Stimulated activated CD4-positive, alpha-beta T cell treated with anti-CD3 and anti-CD28 coated beads, Interleukin-15, amount 100 ng/mL, for 1 hour (primary cell): Measurements from ENCODE around the gene FLII.

ENCODE experiments used
- DNase-seq, 2 donors: peaks; one replicate each; pipeline ENCODE4 v3.0.0-alpha.2; 2020; ENCODE audit warnings: low read depth in 1 of 2, low spot score in 1 of 2

Gene FLII

GRCh38 chr17:18245038-18245776 lies 13.3 kb downstream of the FLII start:
- no peak for DNase-seq

GRCh38 chr17:18241229-18241871 lies 17.2 kb downstream of the FLII start:
- no peak for DNase-seq

- DNase-seq = no peak
These were observed 18.1 kb downstream of the FLII start for GRCh38 chr17:18240449-18240848.

DNA sequence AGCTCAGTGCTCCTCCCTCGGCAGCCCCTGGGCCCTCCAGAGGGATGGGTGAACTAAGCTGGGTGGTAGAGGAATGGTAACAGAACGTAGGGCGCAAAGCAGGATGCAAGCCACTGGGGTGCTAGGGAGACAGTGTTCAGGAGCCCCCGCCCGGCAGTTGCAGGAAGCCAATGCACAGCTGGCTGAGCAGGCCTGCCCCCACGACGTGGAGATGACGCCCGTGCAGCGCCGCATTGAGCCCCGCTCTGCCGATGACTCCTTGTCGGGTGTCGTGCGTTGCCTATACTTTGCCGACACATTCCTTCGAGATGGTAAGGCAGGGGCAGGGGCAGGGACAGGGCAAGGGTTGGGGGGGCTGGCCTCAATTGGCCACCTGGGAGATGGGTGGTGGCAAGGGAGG lies 20.2 kb downstream of the FLII start:
- DNase-seq = no peak

- DNase-seq = no peak
These were observed 21.1 kb downstream of the FLII start for GRCh38 chr17:18237461-18237860.

DNA sequence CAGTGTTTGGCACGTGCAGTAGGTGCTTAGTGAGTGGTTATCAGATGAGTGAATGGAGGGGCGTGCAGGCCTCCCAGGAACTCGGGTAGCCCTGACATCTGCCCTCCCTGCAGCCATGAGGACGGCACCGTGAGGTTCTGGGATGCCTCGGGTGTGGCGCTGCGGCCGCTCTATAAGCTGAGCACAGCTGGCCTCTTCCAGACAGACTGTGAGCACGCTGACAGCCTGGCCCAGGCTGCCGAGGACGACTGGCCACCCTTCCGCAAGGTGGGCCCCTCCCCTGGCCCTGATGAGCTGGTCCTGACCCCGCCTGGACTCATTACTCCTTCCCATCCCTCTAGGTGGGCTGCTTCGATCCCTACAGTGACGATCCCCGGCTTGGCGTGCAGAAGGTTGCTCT lies 22.0 kb downstream of the FLII start:
- no peak for DNase-seq

DNA sequence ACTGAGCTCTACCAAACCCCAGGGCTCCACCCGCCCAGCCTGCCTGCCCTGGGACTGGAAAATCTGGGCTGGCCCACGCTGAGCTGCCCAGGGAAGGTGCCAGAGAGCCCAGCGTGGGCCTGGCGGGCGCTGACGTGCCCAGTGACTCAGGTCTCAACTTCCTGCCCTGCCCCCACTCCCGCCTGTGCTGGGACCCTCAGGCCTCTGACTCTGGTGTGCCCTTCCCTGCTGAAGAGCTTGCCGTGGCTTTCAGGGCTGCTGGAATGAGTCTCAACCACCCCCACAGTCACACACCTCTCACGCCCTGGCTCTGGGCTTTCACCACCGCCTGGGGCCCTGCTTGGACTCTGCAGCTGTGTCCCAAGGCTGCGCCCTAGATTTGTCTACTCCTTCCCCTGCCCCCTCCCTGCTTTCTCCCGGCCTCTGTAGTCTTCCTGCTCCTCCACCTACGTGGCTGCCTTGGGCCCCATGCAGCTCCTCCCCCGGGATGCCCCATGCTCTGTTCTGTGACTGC lies 22.7 kb downstream of the FLII start:
- no peak for DNase-seq

DNA sequence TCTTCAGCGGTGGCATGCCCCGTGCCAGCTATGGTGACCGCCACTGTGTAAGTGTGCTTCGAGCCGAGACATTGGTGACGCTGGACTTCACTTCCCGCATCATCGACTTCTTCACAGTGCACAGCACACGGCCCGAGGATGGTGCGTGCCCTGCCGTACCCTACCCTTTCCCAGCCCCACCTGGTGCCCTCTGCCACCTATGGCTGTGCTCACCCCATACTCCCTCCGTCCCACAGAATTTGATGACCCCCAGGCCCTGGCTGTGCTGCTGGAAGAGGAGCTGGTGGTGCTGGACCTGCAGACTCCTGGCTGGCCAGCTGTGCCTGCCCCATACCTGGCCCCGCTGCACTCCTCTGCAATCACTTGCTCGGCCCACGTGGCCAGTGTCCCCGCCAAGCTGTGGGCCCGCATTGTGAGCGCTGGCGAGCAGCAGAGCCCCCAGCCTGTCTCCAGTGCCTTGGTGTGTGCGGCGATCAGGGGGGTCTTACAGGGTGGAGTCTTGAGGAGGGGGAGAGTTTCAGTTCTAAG lies 23.6 kb downstream of the FLII start:
- no peak for DNase-seq

GRCh38 chr17:18233803-18234518 lies 24.6 kb downstream of the FLII start:
- no peak for DNase-seq

GRCh38 chr17:18231164-18231563 lies 27.4 kb downstream of the FLII start:
- DNase-seq = no peak

DNA sequence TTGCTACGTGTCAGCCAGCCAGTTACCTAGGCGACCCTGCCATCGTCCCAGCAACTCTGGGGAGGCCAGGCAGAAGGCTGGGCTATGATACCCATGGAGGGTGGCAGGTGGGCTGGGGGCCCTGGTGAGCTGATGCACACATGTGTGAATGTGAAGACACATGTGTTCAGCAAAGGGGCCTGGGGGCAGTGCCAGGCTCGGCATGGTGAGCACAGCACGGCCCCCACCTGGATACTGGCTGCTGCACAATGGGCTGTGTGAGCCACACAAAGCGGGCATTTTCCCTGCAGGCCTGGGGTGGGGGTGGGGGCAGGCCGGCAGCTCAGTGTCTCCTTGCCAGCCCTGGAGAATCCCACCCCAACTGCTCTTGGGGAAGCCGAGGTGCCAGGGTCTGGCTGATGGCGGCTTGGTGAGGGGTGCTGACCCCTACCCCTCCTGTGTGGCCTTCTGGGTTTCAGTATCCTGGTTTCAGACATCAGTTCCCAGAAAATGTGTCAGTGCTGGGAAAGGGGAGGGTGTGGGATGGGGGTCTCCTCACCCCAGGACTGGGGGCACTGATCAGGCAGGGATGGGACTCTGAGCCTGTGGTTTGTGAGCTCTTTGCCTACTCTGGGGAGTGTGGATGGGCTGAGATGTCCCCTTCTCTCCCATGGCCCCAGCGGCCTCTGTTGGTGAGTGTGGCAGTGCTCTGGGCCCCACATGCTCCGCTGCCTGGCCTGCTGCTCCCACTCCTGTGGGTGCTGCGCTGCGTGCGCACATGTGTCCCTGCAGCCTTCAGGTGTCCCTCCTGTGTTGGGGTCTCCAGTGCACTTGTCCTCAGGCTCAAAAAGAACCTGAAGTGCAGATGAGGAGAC lies 28.0 kb downstream of the FLII start:
- DNase-seq = no peak

GRCh38 chr17:18229771-18230170 lies 28.8 kb downstream of the FLII start:
- no peak for DNase-seq

- DNase-seq = no peak
These were observed 29.3 kb downstream of the FLII start for GRCh38 chr17:18229254-18229653.

GRCh38 chr17:18228176-18228682 lies 30.3 kb downstream of the FLII start:
- no peak for DNase-seq

DNA sequence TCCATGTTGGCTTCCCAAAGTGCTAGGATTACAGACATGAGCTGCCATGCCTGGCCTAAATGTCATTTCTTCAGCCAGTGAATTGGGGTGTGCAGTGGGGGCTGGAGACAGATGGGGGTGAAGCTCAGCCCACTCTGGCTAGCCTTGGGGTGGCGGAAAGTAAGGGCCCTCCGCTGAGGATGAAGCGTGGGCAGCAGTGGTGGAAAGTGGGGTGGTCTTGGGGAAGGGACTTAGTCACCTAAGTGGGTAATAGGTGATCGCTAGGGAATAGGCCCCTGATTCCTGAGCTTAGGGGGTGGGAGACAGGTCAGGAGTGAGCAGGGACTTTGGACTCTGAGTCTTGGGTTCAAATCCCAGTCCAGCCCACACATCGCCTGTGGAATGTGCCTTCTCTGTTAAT lies 30.9 kb downstream of the FLII start:
- no peak for DNase-seq

- no peak for DNase-seq
These were observed 32.1 kb downstream of the FLII start for GRCh38 chr17:18226284-18226945.

DNA sequence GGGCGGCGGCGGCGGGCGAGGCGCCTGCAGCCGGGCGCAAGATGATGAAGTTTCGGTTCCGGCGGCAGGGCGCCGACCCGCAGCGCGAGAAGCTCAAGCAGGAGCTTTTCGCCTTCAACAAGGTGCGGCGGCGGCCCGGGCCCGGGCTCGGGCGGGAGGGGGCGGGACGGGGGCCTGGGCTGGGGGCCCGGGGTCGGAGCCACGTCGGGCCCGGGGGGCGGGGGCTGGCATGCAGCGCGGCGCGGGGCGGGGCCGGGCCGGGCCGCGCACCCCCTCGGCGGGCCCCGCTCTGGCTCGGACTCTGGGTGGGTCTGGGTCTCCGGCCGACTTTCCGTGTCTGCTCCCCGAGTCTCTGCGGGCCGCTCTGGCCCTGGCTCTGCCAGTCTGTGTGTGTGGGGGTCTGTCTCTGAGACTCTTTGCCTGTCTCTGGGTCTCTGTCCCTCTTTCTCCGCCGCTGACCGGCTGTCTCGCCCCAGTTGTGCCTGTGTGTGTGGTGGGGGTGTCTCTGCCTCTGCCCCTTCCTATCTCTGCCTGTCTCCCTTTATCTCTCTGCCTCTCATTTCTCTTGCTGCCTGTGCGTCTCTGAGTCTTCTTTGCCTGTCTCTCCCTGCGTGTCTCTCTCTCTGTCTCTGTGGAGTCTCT lies 32.8 kb downstream of the FLII start:
- DNase-seq = no peak

DNA sequence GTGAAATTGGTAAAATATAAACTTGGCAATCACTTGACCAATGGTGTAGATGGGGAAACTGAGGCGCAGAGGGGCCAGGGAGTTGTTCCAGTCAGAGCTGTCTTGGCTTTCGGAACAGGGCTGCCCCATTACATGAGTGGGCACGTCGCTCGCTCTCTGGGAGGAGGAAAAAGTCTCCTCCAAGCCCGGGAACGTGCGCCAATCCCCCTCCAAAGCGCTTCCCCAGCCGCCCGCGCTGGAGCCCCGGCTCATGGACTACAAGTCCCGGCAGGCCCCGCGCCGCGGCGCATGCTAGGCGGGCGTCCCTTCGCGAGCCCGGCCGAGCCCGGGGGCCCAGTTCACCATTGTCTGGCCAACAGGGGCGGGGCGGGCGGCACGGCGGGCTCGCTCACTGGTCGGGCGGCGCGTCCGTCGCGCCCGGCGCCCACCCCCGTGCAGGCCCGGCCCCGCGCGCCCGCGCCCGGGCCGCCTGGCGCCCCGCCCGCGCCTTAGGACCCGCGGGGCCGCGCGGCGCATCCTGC lies 33.4 kb downstream of the FLII start, which contains the start of gene LLGL1:
Gene LLGL1, plus strand, starts transcription at position 515 of the 521 bp plus-strand sequence. CDS start 48 bp downstream, outside the sequence.
- DNase-seq = peak; percentile 92 to 94

DNA sequence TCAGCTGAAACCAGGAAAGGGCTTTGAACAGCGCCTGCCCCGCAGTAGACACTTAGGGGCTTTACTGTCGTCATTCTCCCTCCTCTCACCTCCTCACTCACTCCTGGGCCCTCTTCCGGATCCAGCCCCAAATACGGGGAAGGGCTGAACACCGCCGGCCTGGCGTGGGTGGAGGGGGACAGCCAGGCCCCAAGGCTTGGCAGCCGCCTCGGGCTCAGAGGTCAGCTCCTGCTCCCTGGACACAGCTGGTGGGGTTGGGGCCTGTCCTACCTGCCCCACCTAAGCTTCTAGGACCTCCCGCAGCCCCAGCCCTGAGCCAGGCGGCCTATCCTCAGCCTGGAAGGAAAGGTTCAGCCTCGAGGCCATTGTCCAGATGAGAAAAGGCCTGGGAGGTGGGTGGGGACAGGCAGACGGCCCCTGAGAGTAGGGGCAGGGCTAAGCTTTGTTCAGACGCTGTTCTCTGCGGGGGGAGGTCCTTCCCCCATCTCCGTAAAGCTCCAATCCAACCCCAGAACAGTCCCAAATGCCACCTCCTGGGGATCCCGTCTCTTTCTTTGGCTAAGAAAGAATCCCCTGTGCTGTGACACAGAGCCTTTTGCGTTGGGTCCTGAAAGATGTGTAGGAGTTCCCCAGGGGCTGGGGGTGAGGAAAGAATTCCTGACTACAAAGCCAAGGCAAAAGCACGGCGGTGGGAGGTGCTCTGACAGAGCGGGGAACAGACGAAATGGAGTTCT lies 34.0 kb downstream of the FLII start:
- DNase-seq = no peak
